T-helper 2 cell treated with Interferon-gamma antibody and Interleukin-4, amounts not matched to agents 5 μg/mL and 100 μg/mL, for 36 hours (primary cell): Measurements from ENCODE around the gene SYTL2.

Experiments
- DNase-seq: peaks from one replicate; pipeline ENCODE4 v3.0.0; 2021; ENCODE audit warnings: low spot score
- H3K27ac Mint-ChIP-seq: one replicate; pipeline ENCODE4 v1.8.0; 2021; ENCODE audit warnings: mild to moderate bottlenecking, mixed read lengths
- H3K27me3 Mint-ChIP-seq: one replicate; pipeline ENCODE4 v1.8.0; 2021; ENCODE audit warnings: low read depth, mixed read lengths
- H3K36me3 Mint-ChIP-seq: one replicate; pipeline ENCODE4 v1.8.0; 2021; ENCODE audit warnings: low read depth, mixed read lengths
- H3K4me1 Mint-ChIP-seq: one replicate; pipeline ENCODE4 v1.8.0; 2021; ENCODE audit warnings: low read depth, mixed read lengths
- H3K4me3 Mint-ChIP-seq: one replicate; pipeline ENCODE4 v1.8.0; 2022; ENCODE audit warnings: mild to moderate bottlenecking, moderate library complexity, mixed read lengths
- H3K9me3 Mint-ChIP-seq: one replicate; pipeline ENCODE4 v1.8.0; 2021; ENCODE audit warnings: mixed read lengths

Gene SYTL2

GRCh38 chr11:85709941-85710702, 100.8 kb downstream of the SYTL2 start:
- Mint-ChIP-seq H3K4me1 (no peaks in the 10 kb centered on the region), H3K4me3 (no peak overlapping the region), H3K9me3 (no peaks in the 10 kb centered on the region), H3K27ac (no peak overlapping the region), H3K27me3 (no peaks in the 10 kb centered on the region), H3K36me3 (peaks cover 9% of the 10 kb centered on the region)
- DNase-seq = no peak

GRCh38 chr11:85705800-85706199, 105.1 kb downstream of the SYTL2 start:
- Mint-ChIP-seq H3K4me1 (peaks cover under 1% of the 10 kb centered on the region), H3K4me3 (no peak overlapping the region), H3K27ac (no peak overlapping the region), H3K36me3 (peaks cover 24% of the 10 kb centered on the region), H3K27me3 (peaks cover 6% of the 10 kb centered on the region), H3K9me3 (no peaks in the 10 kb centered on the region)
- DNase-seq = no peak

- Mint-ChIP-seq H3K27ac (no peak overlapping the region), H3K4me1 (peaks cover 8% of the 10 kb centered on the region)
These were observed 106.0 kb downstream of the SYTL2 start for GRCh38 chr11:85704967-85705366.

GRCh38 chr11:85699957-85700741, 110.8 kb downstream of the SYTL2 start:
- peak overlapping the region; percentile 81 for H3K27ac Mint-ChIP-seq
- H3K9me3 Mint-ChIP-seq = no peaks in the 10 kb centered on the region
- peaks cover 38% of the 10 kb centered on the region for H3K4me1 Mint-ChIP-seq
- peaks cover 6% of the 10 kb centered on the region for H3K27me3 Mint-ChIP-seq
- DNase-seq = no peak
- peaks cover 46% of the 10 kb centered on the region for H3K36me3 Mint-ChIP-seq
- peak overlapping the region; percentile 58 for H3K4me3 Mint-ChIP-seq

More at GRCh38 chr11:85704967-85705366, 106.0 kb downstream of the SYTL2 start:
- H3K4me3 Mint-ChIP-seq = no peak overlapping the region
- no peaks in the 10 kb centered on the region for H3K9me3 Mint-ChIP-seq
- H3K27me3 Mint-ChIP-seq = peaks cover 6% of the 10 kb centered on the region
- H3K36me3 Mint-ChIP-seq = peaks cover 26% of the 10 kb centered on the region
- DNase-seq = no peak

- peaks cover 43% of the 10 kb centered on the region for H3K4me1 Mint-ChIP-seq
- no peaks in the 10 kb centered on the region for H3K9me3 Mint-ChIP-seq
- H3K4me3 Mint-ChIP-seq = no peak overlapping the region
- no peak for DNase-seq
- peaks cover 3% of the 10 kb centered on the region for H3K27me3 Mint-ChIP-seq
- no peak overlapping the region for H3K27ac Mint-ChIP-seq
- peaks cover 46% of the 10 kb centered on the region for H3K36me3 Mint-ChIP-seq
These were observed 112.7 kb downstream of the SYTL2 start for GRCh38 chr11:85698195-85698594.

DNA sequence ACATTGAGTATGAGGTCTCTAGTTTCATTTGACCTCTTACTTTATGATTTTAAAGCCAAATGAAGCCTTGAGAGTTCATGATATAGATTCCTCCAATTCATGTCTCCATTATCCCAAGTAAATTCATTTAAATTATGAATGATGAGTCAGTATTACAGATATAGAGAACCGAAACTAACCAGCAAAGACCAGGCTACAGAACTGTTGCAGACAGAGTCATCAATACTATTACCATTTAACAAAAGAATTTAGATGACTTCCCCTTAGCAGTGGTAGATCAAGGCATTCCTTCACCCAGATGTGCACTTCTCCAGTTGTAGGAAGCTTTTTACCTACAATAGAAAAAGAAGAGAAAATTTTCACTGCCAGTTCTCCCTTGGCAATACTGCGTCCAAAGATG, 113.2 kb downstream of the SYTL2 start:
- Mint-ChIP-seq H3K27me3 (no peaks in the 10 kb centered on the region), H3K36me3 (peaks cover 48% of the 10 kb centered on the region), H3K9me3 (no peaks in the 10 kb centered on the region), H3K4me1 (peaks cover 43% of the 10 kb centered on the region), H3K4me3 (no peak overlapping the region), H3K27ac (no peak overlapping the region)
- DNase-seq = no peak

GRCh38 chr11:85695546-85695945, 115.4 kb downstream of the SYTL2 start:
- Mint-ChIP-seq H3K4me1 (peaks cover 42% of the 10 kb centered on the region), H3K4me3 (no peak overlapping the region), H3K27ac (no peak overlapping the region), H3K27me3 (peaks cover 3% of the 10 kb centered on the region), H3K9me3 (no peaks in the 10 kb centered on the region), H3K36me3 (peaks cover 45% of the 10 kb centered on the region)
- no peak for DNase-seq

DNA sequence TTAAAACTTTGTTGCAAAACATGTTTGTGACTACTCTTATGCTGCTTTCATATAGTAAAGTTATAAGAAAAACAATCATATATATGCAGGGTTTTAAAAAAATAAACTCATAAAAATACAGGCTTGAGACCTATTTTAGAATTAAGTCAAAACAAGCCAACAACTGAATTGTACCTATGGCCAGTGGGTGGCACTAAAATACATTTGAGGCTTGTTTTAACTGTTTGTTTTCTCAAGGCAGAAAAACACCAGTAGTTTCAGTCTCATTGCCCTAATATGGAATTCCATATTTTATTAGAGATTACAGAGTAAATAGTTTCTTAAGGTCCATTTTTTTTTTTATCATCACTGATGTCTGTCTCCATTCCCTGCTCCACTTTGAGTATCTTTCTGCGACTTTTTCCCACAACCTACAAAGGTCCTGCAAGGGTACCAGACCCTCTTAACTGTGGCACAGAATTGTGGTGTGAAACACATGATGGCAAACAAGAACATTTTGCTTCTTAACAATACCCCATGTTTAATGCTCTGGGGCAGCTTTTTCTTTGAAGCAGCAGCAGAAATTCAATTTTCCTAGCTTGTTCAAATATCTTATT, 116.5 kb downstream of the SYTL2 start:
- Mint-ChIP-seq H3K27ac (no peak overlapping the region), H3K4me3 (no peak overlapping the region), H3K27me3 (peaks cover 4% of the 10 kb centered on the region), H3K4me1 (peaks cover 35% of the 10 kb centered on the region), H3K36me3 (peaks cover 43% of the 10 kb centered on the region), H3K9me3 (no peaks in the 10 kb centered on the region)
- no peak for DNase-seq

DNA sequence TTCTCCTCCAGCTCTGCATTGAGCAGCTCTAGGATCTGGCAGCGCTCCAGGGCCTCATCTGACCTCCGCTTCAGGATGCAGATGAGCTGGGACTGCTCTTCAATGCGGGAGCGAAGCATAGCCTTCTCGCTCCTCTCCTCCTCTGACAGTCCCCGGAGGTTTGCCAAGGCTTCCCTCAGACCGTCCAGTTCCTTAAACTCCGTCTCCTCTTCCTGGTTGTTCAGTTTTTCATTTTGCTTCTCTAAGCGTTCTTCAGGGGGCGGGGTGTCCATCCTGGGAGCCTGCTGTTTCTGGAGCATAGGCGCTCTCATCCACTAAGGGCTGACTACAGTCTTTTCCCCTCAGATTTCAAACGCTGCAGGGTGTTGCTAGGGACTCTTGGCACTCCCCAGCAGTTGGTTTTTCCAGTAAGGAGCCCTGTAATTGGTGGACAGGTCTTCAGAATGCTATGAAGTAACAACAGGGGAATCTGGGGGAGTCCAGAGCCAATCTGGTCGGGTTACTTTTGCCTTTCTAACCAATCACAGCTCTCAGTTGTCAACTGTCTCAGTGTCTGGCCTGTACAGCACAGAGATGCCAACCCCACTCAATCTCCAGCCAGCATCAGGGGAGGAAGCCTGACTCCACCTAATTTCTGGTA, 125.0 kb downstream of the SYTL2 start, which contains the start of gene CCDC89:
CCDC89 (minus strand) TSS at position 376 of the 640 bp plus-strand sequence; CDS start at position 311, 65 bp downstream.
- Mint-ChIP-seq H3K27me3 (peaks cover 2% of the 10 kb centered on the region), H3K36me3 (peaks cover 4% of the 10 kb centered on the region), H3K27ac (no peak within 1 kb of the TSS), H3K9me3 (no peaks in the 10 kb centered on the region), H3K4me1 (peaks cover 19% of the 10 kb centered on the region), H3K4me3 (no peak within 1 kb of the TSS)
- no peak for DNase-seq

DNA sequence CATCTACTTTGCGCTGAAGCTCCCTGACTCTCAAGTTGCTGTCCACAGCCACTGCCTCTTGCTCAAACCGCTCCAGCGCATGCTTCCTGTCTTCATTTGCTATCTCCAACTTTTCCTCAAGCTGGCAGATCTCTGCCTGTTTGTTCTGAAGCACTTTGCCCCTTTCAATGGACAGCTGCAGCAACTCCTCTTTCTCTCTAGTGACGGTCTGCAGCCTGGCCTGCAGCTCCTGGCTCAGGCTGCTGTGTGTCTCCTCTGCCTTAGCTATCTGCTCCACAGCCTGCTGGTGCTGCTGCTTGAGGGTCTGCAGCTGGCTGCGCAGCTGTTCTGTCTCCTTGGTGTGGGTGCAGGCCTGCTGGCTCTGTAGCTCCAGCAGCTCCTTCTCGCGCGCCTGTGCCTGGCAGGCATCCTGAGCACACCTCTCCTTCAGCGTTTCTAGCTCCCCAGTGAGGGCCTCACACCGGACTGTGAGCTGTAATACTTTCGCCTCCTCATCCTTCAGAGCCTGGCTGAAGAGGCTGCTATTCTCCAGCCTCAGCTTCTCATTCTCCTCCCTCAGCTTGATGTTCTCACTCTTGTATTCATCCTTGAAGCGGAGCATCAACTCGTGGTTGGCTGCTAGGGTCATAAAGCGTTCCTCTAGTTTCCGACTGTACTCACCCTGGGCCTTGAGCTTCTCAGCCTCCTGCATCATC, 125.7 kb downstream of the SYTL2 start:
- H3K27me3 Mint-ChIP-seq = peaks cover 3% of the 10 kb centered on the region
- DNase-seq = no peak
- no peaks in the 10 kb centered on the region for H3K9me3 Mint-ChIP-seq
- no peak overlapping the region for H3K4me3 Mint-ChIP-seq
- peaks cover 18% of the 10 kb centered on the region for H3K4me1 Mint-ChIP-seq
- peaks cover 1% of the 10 kb centered on the region for H3K36me3 Mint-ChIP-seq
- H3K27ac Mint-ChIP-seq = no peak overlapping the region

- Mint-ChIP-seq H3K4me3 (peak overlapping the region; percentile 78), H3K27ac (peak overlapping the region; percentile 77), H3K4me1 (peaks cover 17% of the 10 kb centered on the region), H3K36me3 (no peaks in the 10 kb centered on the region), H3K9me3 (no peaks in the 10 kb centered on the region), H3K27me3 (peaks cover 12% of the 10 kb centered on the region)
- DNase-seq = peak; percentile 48
These were observed 128.3 kb downstream of the SYTL2 start for GRCh38 chr11:85682330-85683305.

- no peak for DNase-seq
- H3K9me3 Mint-ChIP-seq = no peaks in the 10 kb centered on the region
- no peak overlapping the region for H3K27ac Mint-ChIP-seq
- no peaks in the 10 kb centered on the region for H3K36me3 Mint-ChIP-seq
- H3K27me3 Mint-ChIP-seq = peaks cover 12% of the 10 kb centered on the region
- no peak overlapping the region for H3K4me3 Mint-ChIP-seq
- H3K4me1 Mint-ChIP-seq = peaks cover 15% of the 10 kb centered on the region
These were observed 130.0 kb downstream of the SYTL2 start for GRCh38 chr11:85680897-85681296.
